GM19468 (cell line): ENCODE results near the gene ADAMTS12.

Source experiments
- ATAC-seq: cut with Tn5 transposase; IDR thresholded peaks from one replicate; pipeline ENCODE4 v1.9.1; 2021; ENCODE audit warnings: mild to moderate bottlenecking, moderate library complexity, moderate number of reproducible peaks; ENCODE audit not compliant: unreplicated experiment; ENCODE audit errors: extremely low read depth

ADAMTS12 gene

DNA sequence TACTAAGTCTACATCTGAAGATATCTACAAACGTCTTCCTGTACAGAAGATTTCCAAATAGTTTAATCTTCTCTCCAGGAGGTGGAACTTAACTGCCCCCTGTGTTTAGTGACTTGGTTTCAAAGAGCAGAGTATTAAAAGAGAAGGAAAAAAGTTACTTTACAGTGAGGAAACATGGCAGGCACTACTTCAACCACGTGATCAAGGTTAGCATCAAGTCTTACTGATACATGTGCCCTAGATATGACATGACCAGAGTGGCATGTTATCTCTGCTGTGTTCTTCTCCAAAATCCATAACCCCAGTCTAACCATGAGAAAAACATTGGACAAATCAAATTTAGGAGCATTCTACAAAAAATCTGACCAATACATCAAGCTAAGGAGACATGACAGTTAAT, 125.8 kb downstream of the ADAMTS12 start:
- no peak for ATAC-seq

- ATAC-seq = no peak
Measured at GRCh38 chr5:33764786-33765185, 127.0 kb downstream of the ADAMTS12 start.

- no peak for ATAC-seq
Measured at GRCh38 chr5:33763435-33763834, 128.4 kb downstream of the ADAMTS12 start.

- ATAC-seq = no peak
Measured at GRCh38 chr5:33762859-33763258, 128.9 kb downstream of the ADAMTS12 start.

DNA sequence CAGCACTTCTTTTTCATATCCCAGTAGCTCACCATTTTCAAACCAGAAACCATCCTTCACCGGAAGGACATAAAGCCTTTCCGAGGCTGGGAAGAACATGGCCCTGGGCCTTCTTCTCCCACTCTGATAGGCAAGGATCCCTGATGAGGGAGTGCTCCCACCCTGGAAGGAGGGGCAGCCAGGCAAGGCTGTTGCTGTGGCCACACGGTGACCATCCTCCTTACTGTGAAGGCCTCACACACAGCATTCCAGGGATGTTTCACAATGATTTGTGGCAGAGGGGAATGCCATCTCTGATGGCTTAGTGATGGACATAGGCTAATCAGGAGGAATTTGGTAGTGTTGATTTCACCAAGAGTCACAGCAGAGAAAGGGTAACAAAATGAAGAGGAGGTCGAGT, 130.7 kb downstream of the ADAMTS12 start:
- ATAC-seq = no peak

DNA sequence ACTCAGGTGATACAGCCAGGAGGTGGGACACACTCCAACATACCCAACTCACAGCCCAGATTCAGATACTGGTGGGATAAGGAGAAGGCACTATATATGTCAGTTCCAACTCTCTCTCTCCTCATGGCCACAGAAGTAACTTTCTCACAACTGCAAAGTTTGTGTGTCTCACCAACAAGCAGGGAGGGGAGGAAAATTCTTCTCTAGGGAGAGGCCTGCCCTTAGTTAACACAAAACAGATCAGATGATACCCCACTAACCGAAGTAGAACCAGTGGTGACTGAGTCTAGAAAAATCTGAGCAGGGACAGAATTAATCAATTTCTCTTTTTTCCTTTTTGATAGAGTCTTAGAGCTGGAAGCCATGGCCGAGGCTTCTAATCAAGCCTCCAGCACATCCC, 133.1 kb downstream of the ADAMTS12 start:
- ATAC-seq = no peak

- no peak for ATAC-seq
Measured at GRCh38 chr5:33756491-33756890, 135.3 kb downstream of the ADAMTS12 start.

DNA sequence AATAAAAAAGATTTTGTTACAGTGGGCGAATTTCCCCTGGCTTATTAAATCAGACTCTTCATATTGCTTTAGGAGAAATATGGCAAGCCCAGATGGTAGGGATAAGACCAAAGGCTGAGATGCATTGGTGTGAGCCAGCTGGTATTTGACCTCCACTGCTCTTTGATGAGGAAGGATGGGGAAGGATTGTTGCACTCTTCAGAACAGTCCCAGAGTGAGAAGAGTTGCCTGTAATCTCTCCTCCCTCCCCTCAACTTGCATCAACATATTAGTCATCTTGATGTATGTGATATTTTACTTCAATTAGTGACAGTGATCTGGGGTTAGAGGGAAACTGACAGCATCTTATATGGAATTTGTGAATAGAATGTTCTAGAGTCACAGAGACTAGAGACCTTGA, 136.6 kb downstream of the ADAMTS12 start:
- ATAC-seq = no peak

GRCh38 chr5:33753704-33754103, 138.1 kb downstream of the ADAMTS12 start:
- no peak for ATAC-seq

GRCh38 chr5:33748754-33749153, 143.0 kb downstream of the ADAMTS12 start:
- no peak for ATAC-seq

GRCh38 chr5:33745101-33745770, 146.6 kb downstream of the ADAMTS12 start:
- no peak for ATAC-seq

DNA sequence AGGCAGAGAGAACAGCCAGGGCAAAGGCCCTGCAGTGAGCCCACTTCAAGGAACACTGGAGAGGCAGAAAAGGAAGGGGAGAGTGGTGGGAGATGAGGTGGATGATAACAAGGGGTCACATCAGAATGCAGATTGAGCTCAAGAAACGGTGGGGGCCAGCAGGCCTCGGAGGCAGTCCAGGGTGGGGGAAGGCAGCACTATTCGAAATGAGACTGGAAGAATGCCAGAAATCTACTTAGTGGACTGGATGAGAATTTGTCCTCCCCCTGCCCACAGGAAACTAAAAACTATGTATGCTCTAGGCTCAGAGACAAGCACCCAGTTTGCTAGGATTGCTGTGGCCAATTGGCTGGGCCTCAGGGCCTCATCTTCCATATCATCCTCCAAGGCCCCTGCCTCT, 148.7 kb downstream of the ADAMTS12 start:
- no peak for ATAC-seq

- no peak for ATAC-seq
Measured at GRCh38 chr5:33742181-33742580, 149.6 kb downstream of the ADAMTS12 start.

DNA sequence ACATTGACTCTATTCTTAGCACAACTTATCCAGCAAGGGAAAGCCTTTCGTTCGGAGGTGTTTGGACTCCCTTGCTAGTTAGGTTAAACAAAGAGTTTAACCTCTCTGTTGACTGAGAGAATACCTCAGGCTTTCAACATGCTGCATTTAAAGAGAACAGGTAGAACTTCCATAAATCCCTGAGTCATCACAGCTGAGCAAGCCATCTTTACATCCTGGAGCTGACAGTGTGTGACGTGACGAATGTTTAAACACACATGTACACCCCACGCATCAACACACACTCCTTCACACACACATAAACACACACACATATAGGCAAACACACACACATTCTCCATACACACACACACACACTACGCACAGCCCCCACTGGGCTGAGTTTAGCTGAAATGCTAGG, 152.8 kb downstream of the ADAMTS12 start:
- no peak for ATAC-seq

- no peak for ATAC-seq
Measured at GRCh38 chr5:33738097-33738496, 153.7 kb downstream of the ADAMTS12 start.

DNA sequence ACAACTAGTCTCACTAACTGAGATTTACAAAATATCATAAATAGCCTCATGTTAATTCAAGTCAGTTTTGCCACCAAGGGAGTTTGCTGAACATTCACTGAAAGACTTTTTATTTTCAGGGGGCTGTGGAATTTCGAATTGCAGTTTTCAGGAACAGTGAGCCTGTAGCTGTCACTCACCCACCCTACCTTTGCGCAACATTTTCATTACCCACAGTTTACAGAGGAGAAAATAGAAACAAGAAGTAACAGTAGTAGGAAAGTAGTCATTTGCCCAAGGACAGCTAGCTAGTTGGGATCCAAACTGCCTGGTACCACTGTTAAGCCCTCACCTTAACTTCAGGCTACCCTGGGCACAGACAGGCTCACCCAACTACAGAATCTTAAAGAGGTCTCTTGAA, 154.1 kb downstream of the ADAMTS12 start:
- no peak for ATAC-seq

- ATAC-seq = no peak
Measured at GRCh38 chr5:33737284-33737683, 154.5 kb downstream of the ADAMTS12 start.

- ATAC-seq = no peak
Measured at GRCh38 chr5:33736510-33736909, 155.3 kb downstream of the ADAMTS12 start.

GRCh38 chr5:33735072-33735471, 156.7 kb downstream of the ADAMTS12 start:
- no peak for ATAC-seq

DNA sequence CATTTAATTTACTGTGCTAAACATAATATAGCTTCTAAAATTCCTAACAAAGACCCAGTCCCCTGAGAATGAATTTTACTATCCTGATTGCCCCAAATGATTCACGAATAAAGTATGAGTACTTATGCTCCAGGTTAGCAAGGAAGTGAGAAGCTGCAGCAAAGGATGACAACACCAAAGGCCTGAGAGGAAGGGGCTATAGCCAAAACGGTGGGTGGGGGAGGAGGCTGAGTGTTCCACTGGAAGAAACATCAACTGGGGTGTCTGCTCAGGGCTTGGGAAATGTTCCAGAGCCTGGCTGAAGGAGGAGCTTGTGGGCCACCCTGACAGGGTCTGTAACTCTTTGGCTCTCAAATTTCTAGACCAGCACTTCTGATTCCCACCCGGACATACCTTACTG, 157.3 kb downstream of the ADAMTS12 start:
- ATAC-seq = no peak

DNA sequence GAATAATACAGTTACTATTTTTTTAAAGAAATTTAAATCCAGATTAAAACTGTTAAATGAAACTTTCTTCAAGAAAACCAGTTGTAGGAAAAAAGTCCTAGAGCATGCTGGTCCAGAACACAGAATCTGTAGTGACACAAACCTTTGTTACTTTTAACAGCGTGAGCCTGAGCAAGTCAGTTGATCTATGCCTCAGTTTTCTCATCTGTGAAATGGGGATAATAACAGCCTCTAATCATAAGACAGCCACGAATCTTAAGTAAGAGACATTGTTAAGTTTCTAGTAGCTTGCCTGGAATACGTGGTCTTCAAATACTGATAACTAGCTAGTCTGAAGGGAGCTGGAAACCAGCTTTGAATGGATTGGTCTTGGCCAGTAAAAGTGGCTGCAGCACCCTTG, 158.6 kb downstream of the ADAMTS12 start:
- ATAC-seq = no peak

GRCh38 chr5:33726422-33727165, 165.2 kb downstream of the ADAMTS12 start:
- no peak for ATAC-seq
